GM19455 (cell line): ENCODE data around the gene GAL.

Source experiments
- ATAC-seq: cut with Tn5 transposase; IDR thresholded peaks from one replicate; pipeline ENCODE4 v1.9.1; 2021; ENCODE audit not compliant: unreplicated experiment

The GAL gene

DNA sequence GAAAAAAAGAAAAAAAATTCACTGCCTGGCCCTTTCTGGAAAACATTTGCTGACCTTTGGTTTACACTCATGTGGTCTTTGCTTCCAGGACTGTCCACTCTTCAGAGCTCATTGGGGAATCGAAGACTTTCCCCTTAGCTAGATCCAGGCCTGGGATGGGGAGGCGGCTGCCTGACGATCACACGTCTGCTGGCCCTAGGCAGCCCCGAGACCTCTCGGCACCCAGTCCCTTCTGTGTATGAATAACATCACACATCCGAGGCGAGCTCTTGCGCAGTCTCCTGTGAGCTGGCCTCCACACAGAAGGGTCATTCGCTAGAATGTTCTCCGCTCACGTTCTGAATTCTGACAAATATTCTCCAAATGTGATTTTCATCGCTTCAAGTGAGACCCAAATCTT lies 25.7 kb upstream of the GAL start:
- no peak for ATAC-seq

DNA sequence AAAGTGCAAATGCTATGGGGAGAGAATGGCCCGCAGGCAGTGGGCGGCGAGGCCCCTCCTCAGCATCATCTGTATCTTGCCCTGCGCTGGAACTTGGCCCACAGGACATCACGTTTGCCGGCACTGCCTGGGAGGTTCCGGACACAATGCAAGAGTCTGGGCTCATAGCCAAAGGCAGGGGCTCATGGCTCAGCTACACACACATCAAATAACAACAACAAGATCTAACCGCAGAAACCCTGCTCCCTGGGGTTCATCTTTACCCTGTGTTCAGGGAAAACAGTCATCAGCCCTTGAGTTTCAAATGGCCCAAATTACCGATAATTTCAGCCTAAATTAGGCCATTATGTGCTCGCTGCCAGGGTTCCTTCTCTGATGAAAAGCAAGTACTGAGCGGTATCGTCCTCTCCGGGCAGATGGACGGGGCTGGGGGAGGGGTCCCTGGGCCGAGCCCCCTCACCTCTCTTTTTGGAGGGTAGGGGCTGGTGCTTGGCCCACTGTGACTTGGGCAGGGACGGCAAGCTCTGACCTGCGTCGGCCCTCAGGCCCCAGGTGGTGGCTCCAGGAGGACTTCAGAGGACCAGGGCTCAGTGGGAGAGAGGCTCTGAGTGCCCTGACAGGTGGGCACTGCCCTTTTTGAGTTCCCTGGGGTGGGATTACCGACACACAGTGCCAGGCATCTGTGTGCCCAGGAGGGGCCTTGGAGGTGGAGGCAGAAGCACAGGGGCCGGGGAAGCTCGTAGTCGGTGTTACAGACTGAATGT lies 25.0 kb upstream of the GAL start:
- ATAC-seq = no peak

DNA sequence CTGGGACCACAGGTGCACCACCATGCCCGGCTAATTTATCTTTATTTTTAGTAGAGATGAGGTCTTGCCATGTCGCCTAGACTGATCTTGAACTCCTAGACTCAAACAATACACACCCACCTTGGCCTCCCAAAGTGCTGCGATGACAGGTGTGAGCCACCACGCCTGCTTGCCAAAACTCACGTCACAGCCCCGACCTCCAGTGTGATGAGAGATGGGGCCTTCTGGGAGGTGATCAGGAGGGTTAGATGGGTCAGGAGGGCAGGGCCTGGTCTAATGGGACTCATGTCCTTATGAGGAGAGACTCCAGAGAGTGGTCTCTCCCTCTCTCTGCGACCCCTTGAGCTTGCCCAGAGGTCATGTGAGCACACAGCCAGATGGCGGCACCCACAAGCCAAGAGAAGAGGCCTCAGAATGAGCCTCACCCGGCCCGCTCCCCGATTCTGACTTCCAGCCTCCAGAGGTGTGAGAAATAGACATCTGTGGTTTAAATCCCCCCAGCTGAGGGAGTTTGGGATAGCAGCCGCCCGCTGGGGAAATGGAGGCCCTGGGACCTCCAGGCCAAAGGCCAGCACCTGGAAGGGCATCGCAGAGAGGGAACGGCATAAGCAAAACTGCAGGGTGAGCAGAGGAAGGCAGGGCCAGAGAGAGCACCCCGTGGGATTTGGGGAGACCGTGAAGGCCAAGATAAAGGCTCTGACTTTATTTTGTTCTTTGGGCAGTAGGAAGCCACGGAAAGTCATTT lies 24.1 kb upstream of the GAL start:
- no peak for ATAC-seq

DNA sequence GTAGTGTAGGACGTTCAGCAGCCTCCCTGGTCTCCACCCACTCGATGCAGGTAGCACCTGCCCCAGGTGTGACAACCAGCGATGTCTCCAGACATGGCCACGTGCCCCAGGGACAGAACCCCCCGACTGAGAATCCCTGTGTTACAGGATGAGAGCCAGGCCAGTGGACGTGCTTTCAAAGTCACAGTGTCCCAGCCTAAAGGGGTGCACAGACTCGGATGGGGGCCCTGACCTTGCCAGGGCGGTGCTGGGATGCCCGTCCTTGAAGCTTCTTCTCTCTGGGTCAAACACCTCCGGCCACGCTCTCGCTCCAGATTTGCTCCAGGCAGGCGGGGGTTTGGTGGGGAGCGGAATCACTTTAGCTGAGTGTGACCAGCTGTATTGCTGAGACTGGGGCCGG lies 23.3 kb upstream of the GAL start:
- ATAC-seq = no peak

DNA sequence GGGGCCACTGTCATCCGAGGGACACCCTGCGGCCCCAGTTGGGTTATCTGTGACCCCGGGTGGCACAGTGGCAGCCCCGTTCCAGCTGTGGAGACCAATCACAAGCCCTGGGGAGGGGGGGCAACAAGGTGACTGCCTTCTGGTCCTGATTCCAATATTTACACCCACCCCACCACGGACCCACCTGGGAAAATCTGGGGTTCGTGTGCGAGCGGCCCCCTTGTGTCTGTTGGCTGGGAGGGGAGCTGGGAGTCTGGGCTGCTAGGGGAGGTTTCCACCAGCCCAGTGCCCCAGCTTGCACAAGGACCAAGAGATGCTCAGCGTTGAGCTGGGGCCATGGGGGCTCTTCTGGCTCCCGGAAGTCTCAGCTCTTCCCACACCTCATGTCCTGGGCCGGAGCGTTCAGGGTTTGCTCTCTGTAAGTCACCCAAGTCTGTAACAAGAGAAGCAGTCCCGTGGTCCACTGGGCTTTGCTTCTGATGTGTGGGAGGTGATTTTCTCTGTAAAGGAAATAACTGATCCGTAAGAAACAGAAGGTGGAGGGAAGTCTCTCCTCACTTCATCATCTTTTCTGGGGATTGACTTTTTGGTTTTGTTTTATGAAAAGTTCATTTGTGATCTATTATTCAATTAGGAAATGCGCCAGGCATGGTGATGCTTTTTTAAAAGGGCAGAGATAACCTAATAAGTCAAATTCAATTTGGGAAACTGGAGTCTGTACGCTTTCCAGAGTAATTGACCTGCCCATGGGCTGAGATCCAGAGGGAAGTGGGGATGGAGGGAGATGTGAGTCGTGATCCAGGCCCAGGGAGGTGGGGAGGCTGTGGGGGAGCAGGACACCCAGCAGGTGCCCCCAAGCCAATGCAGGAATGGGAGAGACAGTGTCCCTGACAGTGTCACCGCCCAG lies 22.4 kb upstream of the GAL start:
- ATAC-seq = no peak

DNA sequence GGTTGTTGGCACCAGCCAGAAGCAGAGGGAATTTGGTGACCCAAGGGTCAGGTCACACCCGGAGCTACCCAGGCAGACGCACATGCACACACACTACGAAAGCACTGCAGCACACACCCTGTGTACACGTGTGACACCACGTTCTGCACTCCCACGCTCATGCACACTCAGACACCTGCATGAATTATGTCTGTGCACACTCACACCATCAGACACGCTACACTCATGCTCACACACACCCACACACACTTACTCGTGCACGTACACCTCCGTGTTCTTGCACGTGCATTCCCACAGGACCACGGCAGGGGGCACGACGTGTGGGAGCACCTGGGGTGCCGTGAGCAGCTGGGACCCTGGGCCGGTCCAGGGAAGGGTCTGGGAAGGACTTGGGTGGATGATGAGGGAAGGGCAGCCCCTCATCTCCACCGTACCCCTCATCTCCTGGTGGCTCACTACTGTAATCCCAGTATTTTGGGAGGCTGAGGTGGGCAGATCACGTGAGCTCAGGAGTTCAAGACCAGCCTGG lies 20.8 kb upstream of the GAL start:
- ATAC-seq = no peak

DNA sequence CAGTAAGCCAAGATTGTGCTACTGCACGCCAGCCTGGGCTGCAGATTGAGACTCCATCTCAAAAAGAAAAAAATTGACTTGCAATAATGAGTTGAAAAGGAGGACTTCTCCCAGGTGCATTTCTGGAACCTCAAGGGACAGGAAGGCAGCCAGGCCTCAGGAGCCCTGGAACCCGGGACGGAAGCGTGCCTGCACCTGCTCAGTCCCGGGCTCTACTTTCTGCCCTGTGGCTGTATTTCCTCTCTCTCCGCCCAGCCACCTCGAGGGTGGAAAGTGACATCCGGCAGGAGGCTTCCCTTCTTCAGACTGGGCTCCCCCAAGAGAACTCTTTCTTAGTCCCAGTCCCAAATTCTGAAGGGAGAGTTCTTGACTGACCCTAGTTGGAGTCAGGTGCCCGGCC lies 20.2 kb upstream of the GAL start:
- no peak for ATAC-seq

DNA sequence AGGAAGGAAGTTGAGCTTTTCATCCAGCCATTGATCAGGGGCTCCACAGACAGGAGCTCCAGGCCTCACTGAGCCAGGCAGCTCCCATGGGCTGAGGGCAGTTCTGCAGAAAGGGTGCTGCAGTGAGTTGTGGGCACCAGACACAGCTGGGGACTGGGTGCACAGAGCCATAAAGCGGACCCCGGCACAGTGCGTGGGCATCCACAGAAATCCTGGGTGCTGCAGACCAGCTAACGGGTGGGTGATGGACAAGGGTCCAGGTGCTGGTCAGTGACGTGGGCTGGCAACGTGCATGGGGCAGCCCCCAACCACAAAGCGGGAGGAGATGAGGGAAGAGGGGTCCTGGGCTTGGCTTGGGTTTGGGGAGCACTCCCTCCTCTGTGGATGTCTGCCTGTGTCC lies 19.4 kb upstream of the GAL start:
- no peak for ATAC-seq

DNA sequence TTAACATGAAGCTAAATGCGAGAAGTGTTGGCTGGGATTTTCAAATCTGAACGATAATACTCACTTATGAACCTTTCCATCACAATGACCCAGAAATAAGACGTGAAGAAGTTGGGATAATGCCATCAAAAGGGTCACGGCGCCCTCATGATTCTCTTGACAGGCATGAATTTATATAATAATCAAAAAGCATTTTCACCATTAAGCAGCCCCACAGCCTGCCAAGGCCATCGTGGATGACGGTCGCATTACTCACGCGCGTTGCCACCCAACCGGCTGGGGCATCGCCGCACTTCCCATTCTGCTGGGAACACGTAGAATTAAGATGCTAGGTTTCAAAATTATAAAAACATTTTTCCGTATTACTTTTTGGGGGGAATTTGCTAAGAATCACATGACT lies 18.9 kb upstream of the GAL start:
- ATAC-seq = no peak

DNA sequence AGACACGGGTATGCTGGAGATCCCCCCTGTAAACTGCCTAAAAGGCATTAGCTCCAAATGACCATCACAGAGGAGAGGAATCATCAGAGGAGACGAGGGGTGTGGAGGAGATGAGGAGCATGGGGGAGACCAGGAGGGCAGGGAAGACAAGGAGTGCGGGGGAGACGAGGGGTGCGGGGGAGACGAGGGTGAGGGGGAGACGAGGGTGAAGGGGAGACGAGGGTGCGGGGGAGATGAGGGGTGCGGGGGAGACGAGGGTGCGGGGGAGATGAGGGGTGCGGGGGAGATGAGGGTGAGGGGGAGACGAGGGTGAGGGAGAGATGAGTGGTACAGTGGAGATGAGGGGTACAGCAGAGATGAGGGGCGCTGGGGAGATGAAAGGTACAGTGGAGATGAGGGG lies 17.5 kb upstream of the GAL start:
- ATAC-seq = no peak

DNA sequence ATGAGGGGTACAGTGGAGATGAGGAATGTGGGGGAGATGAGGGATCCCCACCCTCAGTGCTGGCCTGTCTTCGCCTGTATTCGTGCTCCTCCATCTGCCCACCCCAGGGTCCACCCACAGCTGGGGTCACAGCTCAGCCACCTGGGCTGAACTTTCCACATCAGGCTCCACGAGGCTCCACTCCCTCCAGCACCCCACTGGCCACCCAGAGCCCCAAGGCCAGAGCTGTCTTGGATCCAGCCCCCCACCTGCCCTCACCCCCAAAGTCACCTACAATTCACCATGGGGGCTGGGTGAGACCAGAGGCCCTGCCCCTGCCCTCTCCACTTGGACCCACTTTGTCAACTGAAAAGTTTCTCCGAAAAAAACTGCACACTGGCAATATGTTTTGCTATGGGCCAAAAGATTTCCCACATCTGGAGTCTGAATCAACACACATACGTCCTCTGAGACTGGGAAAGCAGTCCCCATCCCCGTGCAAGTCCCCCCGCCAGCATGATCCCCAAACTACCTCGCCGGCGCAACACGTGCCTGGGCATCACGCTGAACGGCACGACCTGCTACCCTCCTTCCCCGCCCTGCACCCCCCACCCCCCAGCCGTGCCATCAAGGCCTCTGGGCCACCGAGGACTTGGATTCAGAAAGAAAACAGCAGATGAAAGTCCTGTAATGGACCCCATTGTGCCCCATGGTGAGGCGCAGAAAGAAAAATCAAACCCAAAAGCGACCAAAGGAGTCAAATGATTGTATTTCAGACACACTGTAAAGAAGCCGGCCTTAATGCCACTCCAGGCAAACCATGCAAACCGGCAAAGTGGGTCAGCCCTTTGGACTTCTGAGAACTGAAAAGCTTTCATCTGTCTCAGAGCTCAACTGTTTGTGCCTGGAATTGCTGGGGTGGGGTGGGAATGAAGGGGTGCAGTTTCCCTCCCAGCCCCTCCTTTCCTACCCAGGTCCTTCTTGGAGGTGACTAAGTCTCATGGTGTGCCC lies 16.5 kb upstream of the GAL start:
- no peak for ATAC-seq

DNA sequence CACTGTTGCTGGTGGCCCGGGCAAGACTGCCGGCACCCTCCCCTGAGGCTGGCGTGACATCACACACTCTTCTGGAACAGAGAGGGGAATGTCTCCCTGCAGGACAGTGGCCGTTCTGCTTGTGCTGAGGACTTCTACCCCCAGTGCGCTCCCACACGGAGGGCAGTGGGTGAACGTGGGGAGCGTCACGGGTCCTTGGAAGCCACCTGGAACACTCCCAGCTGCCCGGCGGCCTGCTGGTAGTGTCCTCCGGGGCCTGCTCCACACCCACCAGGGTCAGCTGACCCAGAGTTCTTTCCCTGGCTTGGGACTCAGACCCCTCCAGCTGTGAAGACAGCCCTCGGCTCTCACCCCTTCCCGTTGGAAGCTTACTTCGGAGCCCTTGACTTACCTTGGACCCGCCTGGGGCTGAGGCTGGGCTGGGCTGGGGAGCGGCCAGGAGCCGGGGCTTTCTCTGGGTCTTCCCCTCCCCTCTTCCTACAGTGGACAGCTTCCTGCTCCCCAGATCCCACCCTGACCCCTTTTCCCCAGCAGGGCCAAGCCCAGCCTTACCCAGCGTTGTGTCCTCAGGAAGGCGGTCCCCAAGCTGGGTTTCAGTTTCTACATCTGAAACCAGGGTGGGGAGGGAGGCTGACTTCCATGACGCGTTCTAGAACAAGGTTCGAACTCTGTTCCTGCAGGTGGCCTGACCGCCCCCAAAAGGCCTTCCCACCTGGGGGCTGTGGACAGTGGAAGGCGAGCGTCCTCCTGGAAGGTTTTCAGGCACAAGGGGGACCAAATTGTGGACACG lies 14.8 kb upstream of the GAL start:
- ATAC-seq = no peak

DNA sequence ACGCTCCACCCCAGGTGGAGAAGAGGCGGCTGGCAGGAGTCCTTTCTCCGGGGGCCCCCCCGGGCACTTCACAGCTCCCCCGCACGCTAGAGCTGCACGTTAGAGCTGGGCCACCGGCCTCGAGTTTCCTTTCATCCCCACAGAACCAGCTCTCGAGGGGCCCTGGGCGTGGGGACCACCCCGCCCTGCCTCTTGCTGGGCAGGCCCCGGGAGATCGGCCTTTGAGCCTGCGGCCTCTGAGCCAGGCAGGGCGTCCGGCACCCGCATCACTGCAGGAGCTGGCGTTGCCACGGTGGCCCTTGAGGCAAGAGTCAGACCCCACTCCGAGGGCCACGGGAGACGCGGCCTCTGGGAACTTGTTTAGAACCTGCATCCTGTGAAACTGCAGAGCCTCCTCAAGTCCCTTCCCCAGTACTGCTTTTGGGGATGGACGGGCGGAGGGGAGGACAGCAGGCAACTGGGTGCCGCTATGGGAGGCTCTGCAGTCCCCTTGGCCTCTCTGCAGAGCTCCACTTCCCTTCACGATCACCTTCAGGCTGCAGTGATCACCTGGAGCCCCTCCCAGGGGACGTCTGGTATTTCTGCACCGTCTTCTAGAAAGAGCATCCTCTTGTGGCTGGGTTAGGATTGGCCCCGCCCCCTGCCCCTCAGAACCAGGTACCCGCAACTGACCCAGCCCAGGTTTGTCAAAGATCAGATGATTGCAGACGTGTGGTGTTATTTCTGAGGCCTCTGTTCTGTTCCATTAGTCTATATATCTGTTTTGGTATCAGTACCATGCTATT lies 13.9 kb upstream of the GAL start:
- ATAC-seq = no peak

DNA sequence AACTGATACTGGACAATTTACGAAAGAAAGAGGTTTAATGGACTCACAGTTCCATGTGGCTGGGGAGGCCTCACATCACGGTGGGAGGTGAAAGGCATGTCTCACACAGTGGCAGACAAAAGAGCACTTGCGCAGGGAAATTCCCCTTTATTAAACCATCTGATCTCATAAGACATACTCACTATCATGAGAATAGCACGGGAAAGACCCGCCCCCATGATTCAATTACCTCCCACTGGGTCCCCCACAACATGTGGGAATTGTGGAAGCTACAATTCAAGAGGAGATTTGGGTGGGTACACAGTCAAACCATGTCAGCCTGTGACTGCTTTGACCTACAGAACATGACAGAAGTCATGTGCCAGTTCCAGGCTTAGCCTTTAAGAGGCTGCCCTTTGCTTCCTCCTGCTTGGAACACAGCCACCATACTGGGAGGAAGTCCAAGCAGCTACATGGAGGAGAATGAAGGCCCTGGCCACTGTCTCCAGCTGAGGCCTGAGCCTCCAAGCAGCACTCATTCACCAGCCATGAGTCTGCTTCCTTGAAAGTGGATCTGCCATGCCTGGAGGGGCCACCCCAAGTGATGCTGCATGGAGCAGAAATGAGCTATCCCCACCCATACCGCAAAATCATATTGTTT lies 10.9 kb upstream of the GAL start:
- no peak for ATAC-seq

DNA sequence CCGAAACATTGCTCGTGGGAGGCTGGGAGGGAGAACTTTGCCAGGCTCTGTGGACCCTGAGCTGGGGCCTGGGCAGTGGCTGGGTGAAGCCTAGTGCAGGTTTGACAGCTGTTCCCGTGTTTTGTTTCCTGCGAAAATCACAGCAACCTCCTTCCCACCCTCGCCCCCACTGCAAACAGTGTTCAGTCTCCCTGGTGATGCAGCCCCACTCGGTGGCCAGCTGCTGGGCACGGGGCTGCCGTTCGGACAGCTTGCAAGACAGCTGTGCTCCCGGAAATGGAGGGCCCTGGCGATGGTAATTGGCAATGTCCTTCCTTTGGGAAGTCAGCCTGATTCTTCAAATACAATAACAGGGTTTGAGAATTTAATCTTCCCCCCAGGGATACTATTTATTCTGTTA lies 10.4 kb upstream of the GAL start:
- ATAC-seq = no peak

DNA sequence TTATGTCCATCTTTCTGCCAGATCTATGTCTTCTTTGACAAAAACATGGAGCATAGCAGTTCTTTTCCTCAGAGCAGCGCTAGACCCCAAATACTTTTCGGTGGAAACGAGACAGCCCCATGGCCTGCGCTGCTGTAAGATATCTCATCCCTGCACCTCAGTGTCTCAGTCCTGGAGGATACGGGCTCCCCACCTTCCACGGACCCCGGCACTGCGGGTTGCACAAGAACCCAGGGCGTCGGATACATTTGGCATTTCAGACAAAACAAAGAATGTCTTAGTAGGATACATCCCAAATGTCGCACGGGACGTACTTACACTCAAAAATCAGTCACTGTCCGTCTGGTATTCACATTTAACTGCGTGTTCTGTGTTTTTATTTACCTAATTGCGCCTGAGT lies 9.9 kb upstream of the GAL start:
- no peak for ATAC-seq

DNA sequence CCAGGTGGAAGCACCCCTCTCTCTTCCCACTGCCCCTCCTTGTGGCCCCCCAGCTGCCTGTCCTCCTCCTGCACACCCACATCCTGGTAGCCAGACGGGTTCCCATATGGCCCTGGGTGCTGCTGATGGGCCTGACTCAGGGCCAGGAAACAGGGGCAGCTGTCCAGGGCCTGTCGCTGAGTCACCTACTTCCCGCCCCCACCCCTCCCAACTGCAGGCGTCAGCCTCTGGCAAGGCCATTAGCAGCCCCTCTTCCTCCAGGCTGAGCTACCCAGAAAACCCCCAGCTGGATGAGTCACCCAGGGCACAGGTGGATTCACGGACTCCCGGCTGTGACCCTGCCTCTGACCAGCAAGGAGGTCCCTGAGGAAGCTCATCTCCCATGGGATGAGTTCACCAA lies 6.9 kb upstream of the GAL start:
- no peak for ATAC-seq

DNA sequence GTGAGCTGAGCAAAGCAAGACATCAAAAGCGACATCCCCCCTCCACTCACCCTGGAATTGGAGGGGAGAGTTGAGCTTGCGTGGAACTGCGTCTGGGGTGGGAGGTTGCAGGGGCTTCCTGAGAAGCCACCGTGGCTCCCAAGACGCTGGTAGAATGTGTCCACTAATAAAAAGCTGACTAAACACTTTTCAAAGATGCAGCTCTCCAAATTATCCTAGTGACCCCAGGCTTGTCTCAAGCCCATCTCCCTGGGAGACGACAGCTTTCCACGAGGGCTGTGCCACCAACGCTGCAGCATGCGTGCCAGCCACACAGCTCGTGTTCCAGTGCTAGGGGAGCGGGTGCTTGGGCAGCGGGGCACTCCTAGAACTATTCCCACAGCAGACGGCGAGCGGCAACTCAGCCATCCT lies 6.3 kb upstream of the GAL start:
- ATAC-seq = no peak
